Activated CD4-positive, alpha-beta T cell treated with anti-CD3 and anti-CD28 coated beads, Interleukin-2, amount 50 U/mL, for 48 hours (primary cell): ENCODE results near the gene ANO8.
A peak's percentile ranks its signal among the peaks of the same experiment; 100 is the strongest.
"Not testable (repeated sequence)": the region's sequence is repeated elsewhere in the genome, so short reads cannot be mapped to it uniquely, and the experiment has no call there.

Experiments
- DNase-seq, 2 experiments: peaks; one replicate each; pipeline ENCODE4 v3.0.0-alpha.2; 2020

ANO8 gene, protein sequence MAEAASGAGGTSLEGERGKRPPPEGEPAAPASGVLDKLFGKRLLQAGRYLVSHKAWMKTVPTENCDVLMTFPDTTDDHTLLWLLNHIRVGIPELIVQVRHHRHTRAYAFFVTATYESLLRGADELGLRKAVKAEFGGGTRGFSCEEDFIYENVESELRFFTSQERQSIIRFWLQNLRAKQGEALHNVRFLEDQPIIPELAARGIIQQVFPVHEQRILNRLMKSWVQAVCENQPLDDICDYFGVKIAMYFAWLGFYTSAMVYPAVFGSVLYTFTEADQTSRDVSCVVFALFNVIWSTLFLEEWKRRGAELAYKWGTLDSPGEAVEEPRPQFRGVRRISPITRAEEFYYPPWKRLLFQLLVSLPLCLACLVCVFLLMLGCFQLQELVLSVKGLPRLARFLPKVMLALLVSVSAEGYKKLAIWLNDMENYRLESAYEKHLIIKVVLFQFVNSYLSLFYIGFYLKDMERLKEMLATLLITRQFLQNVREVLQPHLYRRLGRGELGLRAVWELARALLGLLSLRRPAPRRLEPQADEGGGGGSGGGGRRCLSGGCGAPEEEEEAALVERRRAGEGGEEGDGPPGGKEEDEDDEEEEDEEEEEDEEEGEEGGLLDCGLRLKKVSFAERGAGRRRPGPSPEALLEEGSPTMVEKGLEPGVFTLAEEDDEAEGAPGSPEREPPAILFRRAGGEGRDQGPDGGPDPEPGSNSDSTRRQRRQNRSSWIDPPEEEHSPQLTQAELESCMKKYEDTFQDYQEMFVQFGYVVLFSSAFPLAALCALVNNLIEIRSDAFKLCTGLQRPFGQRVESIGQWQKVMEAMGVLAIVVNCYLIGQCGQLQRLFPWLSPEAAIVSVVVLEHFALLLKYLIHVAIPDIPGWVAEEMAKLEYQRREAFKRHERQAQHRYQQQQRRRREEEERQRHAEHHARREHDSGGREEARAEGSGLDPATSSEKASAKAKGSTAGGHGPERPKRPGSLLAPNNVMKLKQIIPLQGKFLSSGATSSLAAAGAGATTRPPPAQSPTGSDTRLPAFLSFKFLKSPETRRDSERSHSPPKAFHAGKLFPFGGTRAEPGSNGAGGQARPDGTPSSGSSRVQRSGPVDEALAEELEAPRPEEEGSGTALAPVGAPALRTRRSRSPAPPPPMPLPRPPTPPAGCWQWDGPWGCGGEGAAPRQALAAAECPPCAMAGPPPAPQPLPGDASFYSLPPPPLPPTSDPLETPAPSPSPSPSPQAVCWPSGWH

GRCh38 chr19:17334414-17335409, at the start of gene ANO8:
Gene ANO8, minus strand, starts transcription at chr19:17334855. Its CDS starts 185 bp downstream, at chr19:17334670.
- peak; percentile 98 to 99 for DNase-seq

GRCh38 chr19:17380426-17381138, 45.9 kb upstream of the ANO8 start:
- DNase-seq, result no peak

GRCh38 chr19:17379221-17379631, 44.6 kb upstream of the ANO8 start:
- no peak for DNase-seq

DNA sequence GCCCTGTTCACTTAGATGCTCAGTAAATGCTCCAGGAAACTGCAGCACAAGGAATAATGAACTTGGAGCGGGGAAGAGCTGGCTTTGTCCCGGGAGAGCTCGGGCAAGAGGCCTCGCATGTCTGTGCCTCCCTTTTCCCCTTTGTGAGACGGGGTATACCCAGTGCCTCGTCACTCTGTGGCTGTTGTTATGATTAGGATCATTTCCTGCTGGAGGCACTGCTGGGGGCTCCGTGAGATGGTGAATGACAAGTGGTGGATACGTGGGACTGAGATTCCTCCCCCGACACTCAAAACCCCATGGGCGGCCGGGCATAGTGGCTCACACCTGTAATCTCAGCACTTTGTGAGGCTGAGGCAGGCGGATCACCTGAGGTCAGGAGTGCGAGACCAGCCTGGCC, 43.6 kb upstream of the ANO8 start:
- no peak for DNase-seq

DNA sequence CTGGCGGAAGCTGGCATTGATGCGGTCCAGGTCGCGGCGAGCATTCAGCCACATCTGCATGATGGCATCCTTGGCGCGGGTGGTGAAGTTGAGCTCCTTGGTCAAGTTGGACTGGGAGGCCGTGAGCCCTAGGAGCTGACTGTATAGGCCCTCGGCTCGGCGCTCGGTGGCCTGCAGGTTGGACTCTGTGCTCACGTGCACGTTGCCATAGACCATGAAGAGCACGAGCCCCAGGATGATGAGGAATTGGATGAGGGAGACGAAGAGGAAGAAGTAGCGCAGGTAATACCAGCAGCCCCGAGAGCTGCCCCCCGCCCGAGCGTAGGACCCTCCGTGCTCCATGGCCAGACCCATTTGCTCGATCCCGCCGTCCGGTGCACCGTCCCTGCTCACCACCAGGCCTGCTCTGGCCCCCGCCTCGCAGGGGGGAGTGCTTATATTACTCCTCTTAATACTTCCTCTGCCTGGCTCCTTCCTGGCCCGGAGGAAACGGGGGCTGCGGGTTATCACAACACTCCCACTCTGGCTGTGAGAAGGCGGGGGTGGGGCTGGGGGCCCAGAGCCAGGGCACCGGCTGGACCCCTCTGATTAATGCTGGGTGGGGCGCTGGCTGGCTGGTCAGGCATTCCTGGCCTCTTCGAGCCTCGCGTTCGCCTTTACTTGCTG, 42.4 kb upstream of the ANO8 start, which contains the start of gene PLVAP:
Gene PLVAP (minus strand): TSS at position 408 of the 666 bp plus-strand sequence. CDS start 54 bp downstream, at position 354.
- DNase-seq, result no peak

DNA sequence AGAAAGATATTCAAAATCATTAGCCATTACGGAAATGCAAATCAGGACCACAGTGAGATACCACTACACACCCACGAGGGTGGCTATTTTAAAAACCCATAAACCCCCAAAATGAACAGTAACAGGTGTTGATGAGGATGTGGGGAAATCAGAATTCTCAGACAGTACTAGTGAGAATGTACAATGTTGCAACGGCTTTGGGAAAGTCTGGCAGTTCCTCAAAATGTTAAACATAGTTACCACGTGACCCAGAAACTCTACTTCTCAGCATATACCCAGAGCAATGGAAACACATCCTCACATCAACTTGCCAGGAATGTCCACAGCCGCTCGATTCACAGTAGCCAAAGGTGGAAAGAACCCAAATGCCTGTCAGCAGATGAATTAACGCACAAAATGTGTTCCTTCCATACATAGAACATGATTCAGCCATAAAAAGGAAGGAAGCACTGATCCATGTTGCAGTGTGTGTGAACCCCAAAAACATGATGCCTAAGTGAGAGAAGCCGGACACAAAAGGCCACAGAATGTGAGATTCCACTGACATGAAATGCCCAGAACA, 35.5 kb upstream of the ANO8 start:
- DNase-seq, result no peak

GRCh38 chr19:17365361-17365760, 30.7 kb upstream of the ANO8 start:
- DNase-seq, result no peak

- DNase-seq, result not testable (repeated sequence)
Observed at GRCh38 chr19:17363852-17364605, 29.4 kb upstream of the ANO8 start.

DNA sequence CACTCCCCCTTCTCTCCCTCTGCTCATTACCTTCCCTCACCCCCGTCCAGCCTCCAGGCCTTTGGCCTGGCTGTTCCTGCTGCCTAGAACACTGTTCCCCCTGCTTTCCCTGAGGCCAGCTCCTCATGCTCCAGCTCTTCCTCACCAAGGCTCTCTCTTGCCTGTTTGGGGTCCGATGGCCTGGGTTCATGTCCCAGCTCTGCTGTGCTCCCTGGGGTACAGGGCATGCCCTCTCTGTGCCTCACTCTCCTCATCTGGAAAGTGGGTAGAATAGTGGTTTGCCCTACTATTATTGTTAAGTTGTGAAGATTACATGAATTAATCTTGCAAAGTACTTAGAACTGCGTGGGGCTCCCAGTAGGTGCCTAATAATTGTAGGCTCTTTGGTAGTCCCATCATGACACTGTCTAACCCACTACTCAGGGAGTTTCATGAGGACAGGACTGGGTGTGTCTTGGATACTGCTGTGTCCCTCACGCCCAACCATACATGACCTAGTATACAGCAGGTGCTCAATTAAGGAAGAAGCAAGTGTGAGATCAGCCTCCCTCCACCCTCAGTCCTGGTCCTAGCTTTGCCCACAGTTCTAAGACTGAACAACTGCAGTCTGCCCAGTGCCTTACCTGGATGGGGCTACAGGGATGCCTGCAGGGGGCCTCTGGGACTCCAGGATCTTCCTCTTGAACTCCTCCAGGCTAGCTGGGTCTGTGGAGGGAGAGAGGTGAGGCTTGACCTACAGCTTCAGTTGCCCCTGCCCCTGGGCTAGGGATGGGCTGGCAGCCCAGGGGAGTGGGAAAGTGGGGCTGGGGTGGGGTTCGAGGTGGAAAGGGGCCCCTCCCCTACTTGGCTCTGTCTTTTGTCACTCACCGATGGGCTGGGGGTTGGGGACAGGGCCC, 25.5 kb upstream of the ANO8 start:
- DNase-seq, result no peak

DNA sequence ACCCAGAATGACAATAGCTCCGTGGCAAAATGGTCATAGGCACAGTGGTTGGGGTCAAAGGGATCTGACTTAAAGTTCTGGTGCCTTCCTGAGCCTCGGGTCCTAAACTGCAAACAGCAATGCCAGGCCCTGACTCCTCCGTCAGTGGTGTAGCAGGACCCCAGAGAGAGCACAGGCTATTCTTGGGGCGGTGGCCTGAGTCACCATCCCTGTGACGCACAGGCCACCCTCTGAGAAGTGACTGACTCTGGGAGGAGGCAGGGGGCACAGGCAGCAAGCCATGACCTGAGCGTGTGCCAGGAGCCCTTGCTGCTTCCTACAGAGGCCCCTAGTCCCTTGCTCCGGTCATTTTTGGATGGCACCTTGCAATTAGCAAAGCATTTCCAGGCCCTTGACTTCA, 23.7 kb upstream of the ANO8 start:
- DNase-seq, result no peak

DNA sequence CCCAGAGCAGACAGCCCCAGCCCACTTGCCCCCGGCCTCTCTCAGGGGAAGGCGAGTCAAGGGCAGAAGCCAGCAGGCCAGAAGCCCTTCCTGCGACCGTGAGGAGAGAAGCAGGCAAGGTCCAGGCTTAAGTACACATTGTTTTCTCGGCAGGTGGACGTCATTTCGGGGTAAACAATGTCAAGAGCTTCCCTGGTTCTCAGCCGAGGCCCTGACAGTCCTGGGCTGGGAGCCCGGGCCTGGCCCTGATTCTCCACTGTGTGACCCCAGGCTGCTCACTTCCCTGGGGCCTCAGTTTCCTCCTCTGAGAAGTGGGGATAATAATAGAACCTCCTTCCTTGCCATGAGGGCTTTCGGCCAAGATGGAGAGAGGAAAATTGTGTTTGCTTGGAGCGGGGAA, 23.1 kb upstream of the ANO8 start:
- no peak for DNase-seq

DNA sequence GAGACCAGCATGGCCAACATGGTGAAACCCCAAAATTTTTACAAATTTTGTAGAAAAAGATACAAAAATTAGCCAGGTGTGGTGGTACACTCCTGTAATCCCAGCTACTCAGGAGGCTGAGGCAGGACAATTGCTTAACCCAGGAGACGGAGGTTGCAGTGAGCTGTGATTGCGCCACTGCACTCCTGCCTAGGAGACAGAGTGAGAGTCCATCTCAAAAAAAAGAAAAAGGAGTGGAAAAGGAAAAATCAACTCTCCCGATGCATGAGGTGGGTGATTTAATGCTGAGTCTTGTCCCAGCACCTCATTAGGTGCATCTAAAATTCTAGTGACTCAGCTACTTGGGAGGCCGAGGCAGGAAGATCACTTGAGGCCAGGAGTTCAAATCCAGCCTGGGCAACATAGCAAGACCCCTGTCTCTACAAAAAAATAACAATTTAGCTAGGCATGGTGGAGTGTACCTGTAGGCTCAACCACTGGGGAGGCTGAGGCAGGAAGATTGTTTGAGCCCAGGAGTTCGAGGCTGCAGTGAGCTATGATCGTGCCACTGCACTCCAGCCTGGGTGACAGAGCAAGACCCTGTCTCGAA, 22.5 kb upstream of the ANO8 start:
- DNase-seq, result no peak

DNA sequence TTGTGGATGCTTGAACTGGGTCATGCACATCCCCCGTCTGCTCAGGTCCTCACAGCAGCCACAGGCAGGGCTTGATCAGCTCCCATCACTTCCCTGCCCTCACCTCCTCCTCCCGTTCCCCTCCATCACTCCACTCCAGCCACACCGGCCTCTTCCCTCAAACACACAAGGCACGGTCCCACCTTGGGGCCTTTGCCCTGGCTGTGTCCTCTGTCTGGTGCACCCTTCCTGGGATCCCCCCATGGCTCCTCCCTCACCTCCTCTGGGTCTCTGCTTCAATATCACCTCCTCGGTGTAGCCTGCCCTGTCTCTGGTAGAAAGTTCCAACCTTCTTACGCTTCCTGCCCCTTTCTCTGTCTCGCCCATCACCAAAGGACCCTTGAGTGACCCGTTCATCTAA, 18.7 kb upstream of the ANO8 start:
- no peak for DNase-seq

DNA sequence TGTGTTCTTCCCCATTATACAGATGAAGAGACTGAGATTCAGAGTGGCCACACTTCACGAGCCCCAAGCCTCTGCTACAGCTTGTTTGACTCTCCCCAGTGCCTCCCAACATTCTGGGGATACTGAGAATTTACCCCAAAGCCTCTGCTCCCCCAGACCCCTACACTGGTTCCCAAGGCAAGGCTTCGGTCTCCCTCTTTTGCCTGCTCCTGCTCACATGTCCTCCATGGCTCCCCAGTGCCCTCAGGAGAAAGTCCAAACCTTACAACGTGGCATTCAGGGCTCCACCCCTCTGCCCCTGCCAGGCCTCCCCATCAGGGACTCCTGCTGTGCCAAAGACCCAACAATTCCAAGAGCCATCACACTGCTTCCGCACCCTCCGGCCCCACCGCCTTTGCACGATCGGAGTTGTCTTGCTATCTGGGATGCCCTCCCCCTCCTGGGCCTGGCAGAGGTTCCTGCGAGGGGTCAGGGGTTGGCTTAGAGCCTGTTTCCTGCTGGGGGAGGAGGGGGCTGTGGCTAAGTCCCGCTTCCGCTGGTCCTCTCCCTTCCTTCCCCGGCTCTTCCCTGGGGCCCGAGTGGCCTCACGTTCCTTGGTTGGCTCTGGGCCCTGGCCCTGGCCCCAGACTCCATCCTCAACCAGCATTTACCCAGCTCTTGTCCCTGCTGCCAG, 18.1 kb upstream of the ANO8 start:
- no peak for DNase-seq

DNA sequence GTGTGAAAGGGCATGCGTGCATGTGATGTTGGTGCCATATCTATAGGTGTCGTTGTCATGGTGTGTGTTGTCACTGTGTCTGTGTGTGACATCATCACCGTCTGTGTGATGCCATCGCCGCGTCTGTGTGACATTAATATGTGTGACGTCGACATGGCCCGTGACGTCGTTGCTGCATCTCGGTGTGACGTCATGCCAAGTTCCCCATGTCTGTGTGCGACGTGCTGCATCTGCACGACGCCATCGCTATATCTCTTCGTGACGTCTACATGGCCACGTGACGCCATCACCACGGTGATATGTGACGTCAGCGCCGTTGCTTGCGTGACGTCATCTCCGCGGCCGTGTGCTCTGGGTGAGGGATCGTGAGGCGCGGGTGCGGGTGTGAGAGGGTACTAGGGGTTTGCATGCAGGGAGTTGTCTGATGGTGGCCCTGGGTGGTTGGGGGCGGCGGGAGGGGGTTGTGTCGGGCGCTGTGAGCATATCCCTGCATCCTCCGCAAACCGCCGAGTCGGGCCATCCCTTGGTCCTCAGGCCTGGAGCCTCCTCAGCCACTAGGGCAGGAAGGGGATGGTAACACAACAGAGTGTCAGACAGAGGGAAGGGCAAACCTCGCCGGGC, 17.3 kb upstream of the ANO8 start:
- DNase-seq, result no peak

GRCh38 chr19:17348700-17349099, 14.0 kb upstream of the ANO8 start:
- DNase-seq, result no peak

- no peak for DNase-seq
Observed at GRCh38 chr19:17347877-17348276, 13.2 kb upstream of the ANO8 start.
